ENCODE results near the gene LYZL1.
"Not testable (repeated sequence)": the region's sequence is repeated elsewhere in the genome, so short reads cannot be mapped to it uniquely, and the experiment has no call there.

DNA sequence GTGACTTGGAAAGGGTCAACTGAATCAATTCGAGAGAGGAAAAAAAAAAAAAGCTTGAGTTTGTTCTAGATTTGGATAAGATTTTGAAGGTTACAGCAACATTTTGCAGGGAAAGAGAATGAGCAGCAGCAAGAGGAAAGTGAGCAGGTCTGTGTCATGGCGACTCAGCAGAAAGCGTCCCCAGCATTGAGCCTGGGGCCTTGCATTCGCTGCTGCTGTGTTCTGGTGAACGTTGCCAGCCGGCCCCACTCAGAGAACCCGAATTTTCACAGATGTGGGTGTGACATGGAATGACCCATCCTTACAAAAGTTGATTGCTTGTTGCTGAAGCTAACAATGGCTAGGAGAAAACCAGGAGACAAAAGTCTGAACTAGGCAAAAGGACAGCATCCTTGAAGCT is 21.6 kb downstream of the LYZL1 start:
- TF ChIP-seq TARDBP (IDR thresholded peaks at IDR 0.05); CREB1 (IDR thresholded peaks at IDR 0.05); CREB1 (CRISPR knock-in tag; IDR thresholded peaks at IDR 0.05); POLR2AphosphoS5 (IDR thresholded peaks at IDR 0.05; ENCODE audit: control insufficient read depth, insufficient read depth, low read depth, low read length); GTF2F1 (IDR thresholded peaks at IDR 0.05; ENCODE audit: low read depth, low read length); GATA2 (CRISPR knock-in tag; IDR thresholded peaks at IDR 0.05); U2AF1 (optimal IDR thresholded peaks at IDR 0.05; ENCODE audit: low read depth, low read length): not testable (repeated sequence)
